PC-9 (cell line): ENCODE results near the gene CBX2. TPM values are rescaled to one million over a fixed set of nuclear protein-coding genes. Genes with fewer than 3 reads are reported as not detected.
A peak's percentile ranks its signal among the peaks of the same experiment; 100 is the strongest.

ENCODE experiments used
- BruUV-seq: library from RNA; stranded (reverse); fragments of 400-500 nt; replicated peaks from 2 replicates; lab custom pipeline; 2021; lab: Mats Ljungman, UMichigan
- CTCF ChIA-PET: fragments of 300-600 bp; sonication (Branson Sonifier 250); formaldehyde crosslinking; loops from one replicate; lab custom pipeline; 2022; ENCODE audit warnings: antibody characterized with exemption; lab: Charles Lee
- POLR2A ChIA-PET: fragments of 300-600 bp; sonication (Branson Sonifier 250); formaldehyde crosslinking; loops from one replicate; lab custom pipeline; 2022; ENCODE audit warnings: antibody characterized with exemption; ENCODE audit not compliant: unreplicated experiment; lab: Charles Lee
- DNase-seq, 2 experiments: peaks; one replicate each; pipeline versions ENCODE4 v3.0.0 to v3.0.0-alpha.2; 2015 to 2022; ENCODE audit warnings: mixed read lengths in 1 of 2
- H2AFZ ChIP-seq: fragments of 200-600 bp; sonication (generic); 2 replicates; pipeline ENCODE4 v1.8.1; 2017; ENCODE audit warnings: antibody characterized with exemption
- H3F3A ChIP-seq: fragments of 200-600 bp; sonication (generic); 2 replicates; pipeline ENCODE4 v1.8.1; 2017; ENCODE audit warnings: antibody characterized with exemption, mild to moderate bottlenecking, low read depth; ENCODE audit not compliant: insufficient read depth
- H3K27ac ChIP-seq: fragments of 200-600 bp; sonication (generic); 2 replicates; pipeline ENCODE4 v1.6.1; 2016; ENCODE audit warnings: mixed run types
- H3K27me3 ChIP-seq: fragments of 200-600 bp; sonication (generic); 2 replicates; pipeline ENCODE4 v1.6.1; 2016; ENCODE audit warnings: low read depth, mixed run types; ENCODE audit not compliant: insufficient read depth
- H3K36me3 ChIP-seq: fragments of 200-600 bp; sonication (generic); 2 replicates; pipeline ENCODE4 v1.6.1; 2016; ENCODE audit warnings: low read depth, mixed run types
- H3K4me1 ChIP-seq: fragments of 200-600 bp; sonication (generic); replicated peaks from 2 replicates; pipeline ENCODE4 v1.6.1; 2016; ENCODE audit warnings: mixed run types; ENCODE audit not compliant: insufficient read depth
- H3K4me2 ChIP-seq: fragments of 200-600 bp; sonication (generic); 2 replicates; pipeline ENCODE4 v1.6.1; 2017; ENCODE audit warnings: mixed run types
- H3K4me3 ChIP-seq: fragments of 200-600 bp; sonication (generic); 2 replicates; pipeline ENCODE4 v1.6.1; 2016; ENCODE audit warnings: mixed run types
- H3K79me2 ChIP-seq: fragments of 200-600 bp; sonication (generic); 2 replicates; pipeline ENCODE4 v1.6.1; 2017; ENCODE audit warnings: low read depth, mixed run types
- H3K9me2 ChIP-seq: fragments of 200-600 bp; sonication (generic); 2 replicates; pipeline ENCODE4 v1.8.1; 2017; ENCODE audit warnings: mild to moderate bottlenecking; ENCODE audit not compliant: insufficient read depth
- H3K9me3 ChIP-seq: fragments of 200-600 bp; sonication (generic); 2 replicates; pipeline ENCODE4 v1.8.1; 2016; ENCODE audit warnings: low read depth; ENCODE audit not compliant: insufficient read depth
- H4K20me1 ChIP-seq: fragments of 200-600 bp; sonication (generic); 2 replicates; pipeline ENCODE4 v1.8.1; 2017; ENCODE audit not compliant: insufficient read depth
- CTCF ChIP-seq: fragments of 200-600 bp; sonication (generic); conservative IDR thresholded peaks from 2 replicates; pipeline ENCODE4 v1.6.1; 2017; ENCODE audit warnings: mixed run types, antibody characterized with exemption, mild to moderate bottlenecking, moderate library complexity
- EZH2 ChIP-seq: fragments of 200-600 bp; sonication (generic); IDR thresholded peaks from 2 replicates; pipeline ENCODE4 v1.8.0; 2017; ENCODE audit warnings: antibody characterized with exemption, low read depth
- intact Hi-C: fragments of 100-400 bp; cut with micrococcal nuclease; formaldehyde crosslinking; loops from one replicate; pipeline ENCODE4 v1.10.0; 2022; ENCODE audit not compliant: unreplicated experiment
- total RNA-seq: library from RNA; stranded (reverse); gene quantifications from 2 replicates; pipeline ENCODE4 v1.2.3, GENCODE V29; 2021

Gene CBX2
- total RNA-seq, 1 experiment from 2014 or later: 32.6 TPM

- H3F3A ChIP-seq: peaks cover 11% of the 10 kb centered on the region; the same call in 1 of the 2 replicates
- no peaks in the 10 kb centered on the region for H3K36me3 ChIP-seq
- no TSS peak for BruUV-seq
- no peak for TF ChIP-seq CTCF
- TF ChIP-seq EZH2: no peak
- peaks cover 16% of the 10 kb centered on the region for H3K27me3 ChIP-seq
- H3K4me3 ChIP-seq: no peak overlapping the region
- H3K27ac ChIP-seq: no peak overlapping the region
- no peak overlapping the region for H2AFZ ChIP-seq
- H3K4me2 ChIP-seq: no peak overlapping the region
- POLR2A ChIA-PET: no interaction called here
- H3K9me3 ChIP-seq: no peaks in the 10 kb centered on the region
- CTCF ChIA-PET: interaction anchor here (0.8 kb wide), 1 partner anchor 44 kb away, joined by 3 read pairs; no protein-coding TSS in a partner anchor
- intact Hi-C loops: no loop called here
- H3K4me1 ChIP-seq: peaks cover 23% of the 10 kb centered on the region; the same call in 1 of the 2 replicates
- no peaks in the 10 kb centered on the region for H3K9me2 ChIP-seq
- no peaks in the 10 kb centered on the region for H3K79me2 ChIP-seq
- DNase-seq: no peak
- H4K20me1 ChIP-seq: no peaks in the 10 kb centered on the region
These were observed 29.1 kb downstream of the CBX2 start for GRCh38 chr17:79806863-79807720.

GRCh38 chr17:79808763-79809529, 31.0 kb downstream of the CBX2 start:
- TF ChIP-seq EZH2 (no peak), CTCF (peak; percentile 66)
- Histone ChIP-seq H4K20me1 (no peaks in the 10 kb centered on the region), H3K9me3 (no peaks in the 10 kb centered on the region), H3K4me1 (peaks cover 29% of the 10 kb centered on the region; the same call in 1 of the 2 replicates), H2AFZ (no peak overlapping the region), H3K27ac (no peak overlapping the region), H3K4me3 (no peak overlapping the region), H3K79me2 (no peaks in the 10 kb centered on the region), H3K27me3 (peaks cover 10% of the 10 kb centered on the region; the same call in 1 of the 2 replicates), H3F3A (peaks cover 13% of the 10 kb centered on the region; the same call in 1 of the 2 replicates), H3K9me2 (no peaks in the 10 kb centered on the region), H3K4me2 (no peak overlapping the region), H3K36me3 (no peaks in the 10 kb centered on the region)
- POLR2A ChIA-PET: interaction anchor here (0.6 to 0.7 kb wide), 3 partner anchors 24 to 117 kb away, joined by 5 to 22 read pairs (median 5); no protein-coding TSS in a partner anchor
- CTCF ChIA-PET: interaction anchor here (0.8 to 1.2 kb wide), 5 partner anchors 31 to 185 kb away, joined by 3 to 4 read pairs (median 3); partner anchors contain the start of gene CBX4
- peak; percentile 61 to 70 for DNase-seq
- TSS peak; percentile 53 for BruUV-seq
- intact Hi-C loops: loop anchor here (1.0 to 2.0 kb wide), 2 partner anchors 107 to 180 kb away; no protein-coding TSS in a partner anchor

GRCh38 chr17:79809530-79810129, 31.7 kb downstream of the CBX2 start:
- Histone ChIP-seq H3F3A (peaks cover 17% of the 10 kb centered on the region; the same call in 1 of the 2 replicates), H3K36me3 (no peaks in the 10 kb centered on the region), H3K9me3 (no peaks in the 10 kb centered on the region), H3K4me2 (peak overlapping the region; percentile 47; the same call in 1 of the 2 replicates), H2AFZ (no peak overlapping the region), H3K27me3 (peaks cover 7% of the 10 kb centered on the region; the same call in 1 of the 2 replicates), H3K4me1 (peaks cover 35% of the 10 kb centered on the region; the same call in 1 of the 2 replicates), H3K4me3 (no peak overlapping the region), H3K79me2 (no peaks in the 10 kb centered on the region), H4K20me1 (no peaks in the 10 kb centered on the region), H3K9me2 (no peaks in the 10 kb centered on the region), H3K27ac (no peak overlapping the region)
- POLR2A ChIA-PET: no interaction called here
- BruUV-seq: no TSS peak
- TF ChIP-seq EZH2: no peak
- no peak for TF ChIP-seq CTCF
- no peak for DNase-seq
- CTCF ChIA-PET: interaction anchor here (0.7 kb wide), 1 partner anchor 30 kb away, joined by 9 read pairs; the partner anchor contains the start of gene CBX4
- intact Hi-C loops: loop anchor here (2.0 kb wide), 1 partner anchor 179 kb away; no protein-coding TSS in a partner anchor
